ENCODE data around the gene PLK3.

- TF ChIP-seq CTCF (IDR thresholded peaks at IDR 0.05): no peak
- no peak for TF ChIP-seq POLR2A (IDR thresholded peaks at IDR 0.05)
These were observed 15.8 kb upstream of the PLK3 start for GRCh38 chr1:44784094-44785028.

Data from body of pancreas (tissue), 4 donors.